Right ventricle myocardium inferior (tissue), 1 donor: ENCODE data around the gene NENF. TPM values are rescaled to one million over a fixed set of nuclear protein-coding genes. Genes with fewer than 3 reads are reported as not detected.
A peak's percentile ranks its signal among the peaks of the same experiment; 100 is the strongest.

Experiments used
- ATAC-seq: fragments of 200-7000 bp; cut with Tn5 transposase; one replicate; pipeline ENCODE4 v1.9.1; 2020; ENCODE audit warnings: mild to moderate bottlenecking, moderate library complexity
- DNase-seq: peaks from one replicate; pipeline ENCODE4 v3.0.0; 2021; ENCODE audit errors: missing footprints
- intact Hi-C: fragments of 100-400 bp; cut with DNase I; formaldehyde crosslinking; loops from one replicate; pipeline ENCODE4 v1.11.0; 2022
- total RNA-seq: library from RNA; stranded (reverse); fragmentation: NEBNext Ultra II Directional; extraction: Animal tissue kit (Norgen Biotek cat#: 25700); gene quantifications from one replicate; pipeline ENCODE4 v1.2.1, GENCODE V29; 2021
- donor health status: DM: no; HTN: yes; CAD: no; lungs with severe emphysema.

NENF gene
- total RNA-seq, 1 donor from 2014 or later: 119 TPM

DNA sequence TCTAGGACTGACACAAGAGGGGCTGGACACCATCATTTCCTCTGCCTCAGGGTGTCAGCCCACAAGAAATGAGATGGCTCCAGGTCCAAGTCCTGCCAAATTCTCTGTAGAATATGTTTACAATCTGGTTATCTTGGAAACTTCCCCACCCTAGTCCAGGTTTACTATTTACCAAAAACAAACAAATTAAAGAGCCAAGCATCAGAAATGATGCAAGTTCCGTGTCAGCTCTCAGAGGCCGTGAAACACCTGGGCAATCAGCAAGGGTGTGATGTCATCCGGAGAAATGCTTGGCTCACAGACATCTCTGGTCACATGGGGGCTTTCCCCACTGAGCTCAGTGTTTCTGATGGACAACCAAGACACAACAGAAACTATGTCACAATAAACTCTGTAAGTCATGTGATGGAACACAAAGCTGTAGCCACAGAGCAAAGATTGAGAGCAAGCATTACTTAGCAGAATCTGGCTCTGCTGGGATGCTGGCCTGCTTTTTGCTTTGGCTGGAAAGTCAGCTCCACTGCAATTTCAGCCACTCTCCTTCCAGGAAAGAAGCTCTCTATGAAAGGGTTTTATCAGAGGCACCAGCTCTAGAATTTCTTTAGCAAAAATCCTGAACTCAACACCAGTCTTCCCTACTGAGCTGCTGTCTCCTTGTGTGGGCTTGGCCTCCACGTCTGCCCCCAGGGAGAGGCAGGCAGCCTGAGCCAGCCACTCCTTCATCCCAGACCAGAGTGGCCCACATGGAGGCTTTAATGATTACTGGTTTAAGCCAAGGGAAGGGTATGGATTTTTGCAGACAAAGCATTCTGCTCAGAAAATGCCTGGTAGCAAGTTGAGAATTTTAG lies 55.9 kb downstream of the NENF start:
- DNase-seq (no peak), ATAC-seq (peak; percentile 69)
- intact Hi-C loops: loop anchor here (5.0 kb wide), 1 partner anchor 69 kb away; no protein-coding TSS in a partner anchor

DNA sequence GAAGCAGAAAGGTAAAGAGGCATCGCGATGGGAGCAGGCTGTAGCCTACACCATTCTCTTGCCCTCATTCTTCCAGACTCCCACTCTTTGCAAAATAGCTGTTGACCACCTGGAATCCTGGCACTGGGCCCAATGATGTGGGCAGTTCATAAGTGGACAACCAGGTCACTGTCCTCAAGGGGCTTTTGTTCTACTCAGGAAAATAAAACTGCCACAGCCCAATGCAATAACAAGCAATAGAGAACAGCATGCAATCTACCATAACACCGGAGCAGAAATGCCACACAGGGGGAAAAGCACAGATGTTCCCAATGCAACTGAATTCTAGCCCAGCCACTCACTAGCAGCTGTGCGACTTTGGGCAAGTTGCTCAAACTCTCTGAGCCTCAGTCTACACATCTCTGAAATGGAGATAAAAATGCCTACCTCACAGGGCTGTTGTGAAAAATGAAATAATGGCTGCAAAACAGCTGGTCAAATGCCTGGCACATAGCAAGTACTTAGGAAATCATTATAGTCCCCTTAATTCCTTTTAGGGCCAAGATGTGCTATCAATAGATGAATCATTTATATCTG lies 56.7 kb downstream of the NENF start:
- no peak for DNase-seq
- intact Hi-C loops: loop anchor here (5.0 kb wide), 1 partner anchor 68 kb away; no protein-coding TSS in a partner anchor
- no peak for ATAC-seq

DNA sequence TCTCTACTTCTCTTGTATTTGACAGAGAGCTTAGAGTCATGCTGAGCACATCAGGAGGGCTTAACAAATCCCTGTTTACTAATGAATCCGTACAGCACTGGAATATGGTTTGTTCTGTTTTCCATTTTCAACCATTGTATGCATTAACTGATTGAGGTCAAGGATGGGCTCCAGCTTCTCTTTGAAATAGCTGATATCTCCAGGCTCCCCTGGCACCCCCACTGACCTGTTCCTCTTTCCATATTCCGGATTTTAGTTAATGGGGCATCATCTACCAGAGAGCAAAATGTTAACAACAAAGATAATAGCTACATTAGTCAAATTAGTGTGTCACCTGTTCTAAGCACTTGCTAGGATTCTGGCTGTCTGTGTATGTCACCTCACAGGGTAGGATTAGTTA lies 57.6 kb downstream of the NENF start:
- no peak for DNase-seq
- intact Hi-C loops: no loop called here
- no peak for ATAC-seq

DNA sequence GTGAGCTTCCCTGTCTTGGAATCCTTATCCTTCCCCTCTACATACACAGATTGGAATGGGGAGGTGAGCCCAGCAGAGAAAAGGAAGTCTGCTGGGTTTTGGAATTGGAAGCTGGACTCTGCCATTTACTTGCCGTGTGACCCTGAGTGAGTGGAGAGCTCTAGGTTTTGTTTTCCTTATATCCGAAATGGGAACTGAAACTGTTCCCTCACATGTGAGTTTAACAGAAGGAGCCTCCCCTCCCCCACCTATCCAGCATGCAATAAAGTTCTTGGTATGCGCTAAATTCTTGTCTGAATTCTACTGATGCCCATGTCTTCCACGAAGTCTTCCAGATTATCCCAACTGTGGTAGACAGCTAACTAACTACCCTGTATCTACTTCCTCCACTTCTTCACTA lies 58.7 kb downstream of the NENF start:
- intact Hi-C loops: no loop called here
- DNase-seq (no peak), ATAC-seq (no peak)

Other genes starting within 250 kb of the NENF start
- gene PPP2R5A, start 147.5 kb upstream of the NENF start, total RNA-seq: 80.8 TPM
- 3.4 TPM for gene PACC1, start 18.0 kb upstream of the NENF start, total RNA-seq
- gene ATF3, start 175.8 kb downstream of the NENF start, total RNA-seq: 13.7 TPM